Suprapubic skin (tissue), 4 donors: ENCODE measurements around the gene RTEL1. TPM values are rescaled to one million over a fixed set of nuclear protein-coding genes. Genes with fewer than 3 reads are reported as not detected.

Source experiments
- DNase-seq, 2 donors: peaks; one replicate each; pipeline ENCODE4 v3.0.0-alpha.2; 2019; ENCODE audit warnings: low spot score in 2 of 2
- H3K27ac ChIP-seq: fragments of 200-600 bp; sonication (generic); one replicate; pipeline ENCODE4 v1.5.1; 2019
- H3K27me3 ChIP-seq: fragments of 200-600 bp; sonication (generic); one replicate; pipeline ENCODE4 v1.5.1; 2019
- H3K36me3 ChIP-seq: fragments of 200-600 bp; sonication (generic); one replicate; pipeline ENCODE4 v1.5.1; 2019
- H3K4me1 ChIP-seq: fragments of 200-600 bp; sonication (generic); one replicate; pipeline ENCODE4 v1.5.1; 2019
- H3K4me3 ChIP-seq: fragments of 200-600 bp; sonication (generic); one replicate; pipeline ENCODE4 v1.5.1; 2019; ENCODE audit warnings: mild to moderate bottlenecking
- H3K9me3 ChIP-seq: fragments of 200-600 bp; sonication (generic); one replicate; pipeline ENCODE4 v1.5.1; 2019
- EP300 ChIP-seq: sonication (generic); formaldehyde crosslinking; IDR thresholded peaks from one replicate; pipeline ENCODE4 v1.6.1; 2017; ENCODE audit warnings: antibody characterized with exemption
- POLR2A ChIP-seq, 2 donors: fragments of 450-650 bp; IDR thresholded peaks; one replicate each; pipeline ENCODE4 v1.6.1; 2017; ENCODE audit warnings: antibody characterized with exemption in 2 of 2, mild to moderate bottlenecking in 2 of 2, moderate library complexity in 2 of 2
- POLR2AphosphoS5 ChIP-seq, 3 donors: sonication (generic); formaldehyde crosslinking; IDR thresholded peaks; one replicate each; pipeline ENCODE4 v1.6.1; 2017; ENCODE audit warnings: antibody characterized with exemption in 3 of 3
- WGBS: methylation state at CpG from one replicate; pipeline ENCODE4 v1.1.5; 2018; 5-methylcytosine and 5-hydroxymethylcytosine counted together
- total RNA-seq, 4 donors: library from RNA; depleted of rRNA; stranded (reverse); fragments of >200 nt; gene quantifications; one replicate each; pipeline ENCODE4 v1.1.0, GENCODE V29; 2016
- TF ChIP-seq, protein P1 (sequence below), 2 donors: fragments of 200-600 bp in 1 of 2; fragments of 450-650 bp in 1 of 2; sonication (generic) in 1 of 2; IDR thresholded peaks; one replicate each; pipeline ENCODE4 v1.5.1; 2016 to 2019; ENCODE audit warnings: antibody characterized with exemption in 2 of 2, mild to moderate bottlenecking in 1 of 2, moderate library complexity in 1 of 2

The RTEL1 gene
- total RNA-seq, 4 donors from 2014 or later, result 6.9 to 26.6 (median 13.9) TPM

GRCh38 chr20:63622096-63622495, 36.0 kb upstream of the RTEL1 start:
- Histone ChIP-seq H3K36me3 (peaks cover 23% of the 10 kb centered on the region), H3K9me3 (no peaks in the 10 kb centered on the region), H3K4me1 (peaks cover 9% of the 10 kb centered on the region), H3K4me3 (no peak overlapping the region), H3K27ac (no peak overlapping the region), H3K27me3 (no peaks in the 10 kb centered on the region)
- DNase-seq, result no peak
- TF ChIP-seq POLR2AphosphoS5 (IDR thresholded peaks at IDR 0.05), result no peak
- TF ChIP-seq, protein P1, sequence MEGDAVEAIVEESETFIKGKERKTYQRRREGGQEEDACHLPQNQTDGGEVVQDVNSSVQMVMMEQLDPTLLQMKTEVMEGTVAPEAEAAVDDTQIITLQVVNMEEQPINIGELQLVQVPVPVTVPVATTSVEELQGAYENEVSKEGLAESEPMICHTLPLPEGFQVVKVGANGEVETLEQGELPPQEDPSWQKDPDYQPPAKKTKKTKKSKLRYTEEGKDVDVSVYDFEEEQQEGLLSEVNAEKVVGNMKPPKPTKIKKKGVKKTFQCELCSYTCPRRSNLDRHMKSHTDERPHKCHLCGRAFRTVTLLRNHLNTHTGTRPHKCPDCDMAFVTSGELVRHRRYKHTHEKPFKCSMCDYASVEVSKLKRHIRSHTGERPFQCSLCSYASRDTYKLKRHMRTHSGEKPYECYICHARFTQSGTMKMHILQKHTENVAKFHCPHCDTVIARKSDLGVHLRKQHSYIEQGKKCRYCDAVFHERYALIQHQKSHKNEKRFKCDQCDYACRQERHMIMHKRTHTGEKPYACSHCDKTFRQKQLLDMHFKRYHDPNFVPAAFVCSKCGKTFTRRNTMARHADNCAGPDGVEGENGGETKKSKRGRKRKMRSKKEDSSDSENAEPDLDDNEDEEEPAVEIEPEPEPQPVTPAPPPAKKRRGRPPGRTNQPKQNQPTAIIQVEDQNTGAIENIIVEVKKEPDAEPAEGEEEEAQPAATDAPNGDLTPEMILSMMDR (IDR thresholded peaks at IDR 0.05), result no peak
- no peak for TF ChIP-seq POLR2A (IDR thresholded peaks at IDR 0.05)
- no peak for TF ChIP-seq EP300
- WGBS, result 97% methylated on average over 4 of the region's 4 CpGs

DNA sequence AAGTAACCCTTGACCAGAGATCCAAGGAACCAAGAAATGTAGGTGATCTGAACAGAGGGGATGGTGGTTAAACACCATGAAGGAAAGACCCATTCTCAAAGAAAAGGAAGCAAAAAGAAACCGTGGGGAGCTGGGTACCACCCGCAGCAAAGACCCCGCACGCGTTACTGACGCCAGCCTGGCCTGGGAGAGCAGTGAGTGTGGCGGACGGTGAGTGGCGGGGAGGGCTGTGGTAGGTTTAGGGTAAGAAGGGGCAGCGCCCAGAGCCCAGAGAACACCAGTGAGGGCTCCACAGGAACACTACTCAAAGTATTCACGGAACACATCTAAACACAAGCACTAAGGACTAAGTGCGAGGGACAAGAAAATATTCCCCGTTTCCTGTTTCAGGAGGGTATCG, 35.4 kb upstream of the RTEL1 start:
- Histone ChIP-seq H3K27ac (no peak overlapping the region), H3K4me3 (no peak overlapping the region), H3K4me1 (peaks cover 11% of the 10 kb centered on the region), H3K9me3 (no peaks in the 10 kb centered on the region), H3K36me3 (peaks cover 16% of the 10 kb centered on the region), H3K27me3 (no peaks in the 10 kb centered on the region)
- TF ChIP-seq POLR2AphosphoS5 (IDR thresholded peaks at IDR 0.05), result no peak
- no peak for DNase-seq
- 94% methylated on average over 14 of the region's 14 CpGs for WGBS

GRCh38 chr20:63624486-63624885, 33.6 kb upstream of the RTEL1 start:
- H3K9me3 ChIP-seq, result no peaks in the 10 kb centered on the region
- TF ChIP-seq EP300, result no peak
- TF ChIP-seq, protein P1 (IDR thresholded peaks at IDR 0.05), result no peak
- no peaks in the 10 kb centered on the region for H3K36me3 ChIP-seq
- no peak overlapping the region for H3K27ac ChIP-seq
- no peak overlapping the region for H3K4me3 ChIP-seq
- peaks cover 28% of the 10 kb centered on the region for H3K4me1 ChIP-seq
- DNase-seq, result no peak
- WGBS, result 83% methylated on average over 15 of the region's 15 CpGs
- no peaks in the 10 kb centered on the region for H3K27me3 ChIP-seq

- H3K27ac ChIP-seq, result peak overlapping the region; percentile 93
- no peaks in the 10 kb centered on the region for H3K27me3 ChIP-seq
- TF ChIP-seq POLR2A (IDR thresholded peaks at IDR 0.05) (no peak), POLR2AphosphoS5 (IDR thresholded peaks at IDR 0.05) (no peak), EP300 (no peak)
- TF ChIP-seq, protein P1 (IDR thresholded peaks at IDR 0.05), result no peak
- 42% methylated on average over 13 of the region's 36 CpGs for WGBS
- peaks cover 30% of the 10 kb centered on the region for H3K4me1 ChIP-seq
- H3K9me3 ChIP-seq, result no peaks in the 10 kb centered on the region
- DNase-seq, result no peak
- peak overlapping the region; percentile 98 for H3K4me3 ChIP-seq
- no peaks in the 10 kb centered on the region for H3K36me3 ChIP-seq
Observed at GRCh38 chr20:63625771-63626423, 32.2 kb upstream of the RTEL1 start.

GRCh38 chr20:63626424-63627128, 31.5 kb upstream of the RTEL1 start, which contains the start of gene GMEB2:
TSS of gene GMEB2 (minus strand) at chr20:63627101. CDS start at chr20:63619397, 7,704 bp downstream.
- peaks cover 34% of the 10 kb centered on the region for H3K4me1 ChIP-seq
- H3K27me3 ChIP-seq, result no peaks in the 10 kb centered on the region
- H3K36me3 ChIP-seq, result no peaks in the 10 kb centered on the region
- DNase-seq, result peak in 1 of 2 donors; percentile 78
- peak within 1 kb of the TSS; percentile 98 for H3K4me3 ChIP-seq
- peak within 1 kb of the TSS; percentile 93 for H3K27ac ChIP-seq
- TF ChIP-seq POLR2AphosphoS5 (IDR thresholded peaks at IDR 0.05) (no peak), POLR2A (IDR thresholded peaks at IDR 0.05) (peak in 1 of 2 donors; percentile 32)
- TF ChIP-seq, protein P1 (IDR thresholded peaks at IDR 0.05), result no peak
- no CpG with 5 or more reads among the region's 114 CpGs for WGBS
- no peaks in the 10 kb centered on the region for H3K9me3 ChIP-seq
